OCI-LY1 (cell line): ENCODE data around the gene MAP1S.

ENCODE experiments used
- H2AFZ ChIP-seq: fragments of 200-600 bp; sonication (generic), shearing (Covaris generic); 2 replicates; pipeline ENCODE4 v1.6.0; 2014; ENCODE audit warnings: antibody characterized with exemption, mild to moderate bottlenecking, low read length
- H3F3A ChIP-seq: fragments of 200-600 bp; sonication (generic), shearing (Covaris generic); 2 replicates; pipeline ENCODE4 v1.6.0; 2014; ENCODE audit warnings: mild to moderate bottlenecking, antibody characterized with exemption, low read length, moderate library complexity; ENCODE audit not compliant: insufficient read depth
- H3K27ac ChIP-seq: fragments of 200-600 bp; sonication (generic); 2 replicates; pipeline ENCODE4 v1.5.1; 2014; ENCODE audit warnings: low read length, mixed run types, mild to moderate bottlenecking, low read depth; ENCODE audit not compliant: poor library complexity, severe bottlenecking
- H3K27me3 ChIP-seq: fragments of 200-600 bp; sonication (generic); 2 replicates; pipeline ENCODE4 v1.6.0; 2014; ENCODE audit warnings: antibody characterized with exemption, mild to moderate bottlenecking, low read length, moderate library complexity; ENCODE audit not compliant: insufficient read depth
- H3K36me3 ChIP-seq: fragments of 200-600 bp; sonication (generic); 2 replicates; pipeline ENCODE4 v1.6.1; 2014; ENCODE audit warnings: mild to moderate bottlenecking, antibody characterized with exemption, low read length, moderate library complexity, mixed read lengths; ENCODE audit not compliant: insufficient read depth
- H3K4me1 ChIP-seq: fragments of 200-600 bp; sonication (generic); 2 replicates; pipeline ENCODE4 v1.5.1; 2014; ENCODE audit warnings: mild to moderate bottlenecking, low read length, moderate library complexity; ENCODE audit not compliant: insufficient read depth, severe bottlenecking
- H3K4me2 ChIP-seq: fragments of 200-600 bp; sonication (generic), shearing (Covaris generic); 2 replicates; pipeline ENCODE4 v1.6.1; 2014; ENCODE audit warnings: low read length
- H3K4me3 ChIP-seq: fragments of 200-600 bp; sonication (generic); 2 replicates; pipeline ENCODE4 v1.5.1; 2014; ENCODE audit warnings: low read length, low read depth, mild to moderate bottlenecking, mixed read lengths; ENCODE audit not compliant: poor library complexity, severe bottlenecking
- H3K79me2 ChIP-seq: fragments of 200-600 bp; shearing (Covaris generic); 2 replicates; pipeline ENCODE4 v1.6.1; 2016; ENCODE audit warnings: mixed run types, low read length, mixed read lengths; ENCODE audit not compliant: insufficient read depth
- H3K9ac ChIP-seq: fragments of 200-600 bp; sonication (generic), shearing (Covaris generic); 2 replicates; pipeline ENCODE4 v1.6.1; 2014; ENCODE audit warnings: mild to moderate bottlenecking, low read length, mixed read lengths
- H3K9me2 ChIP-seq: fragments of 200-600 bp; sonication (generic), shearing (Covaris generic); 2 replicates; pipeline ENCODE4 v1.6.1; 2014; ENCODE audit warnings: low read depth, mild to moderate bottlenecking, low read length, mixed read lengths
- H3K9me3 ChIP-seq: fragments of 200-600 bp; shearing (Covaris generic); 2 replicates; pipeline ENCODE4 v1.6.1; 2014; ENCODE audit warnings: low read length, mixed read lengths
- H4K20me1 ChIP-seq: fragments of 200-600 bp; sonication (generic), shearing (Covaris generic); 2 replicates; pipeline ENCODE4 v1.6.0; 2016; ENCODE audit warnings: mild to moderate bottlenecking, low read length; ENCODE audit not compliant: insufficient read depth
- CTCF ChIP-seq: fragments of 200-600 bp; sonication (generic), shearing (Covaris generic); IDR thresholded peaks from 2 replicates; pipeline ENCODE4 v1.5.1; 2017; ENCODE audit warnings: mild to moderate bottlenecking, antibody characterized with exemption, low read length, moderate library complexity, mixed read lengths
- EZH2 ChIP-seq: fragments of 200-600 bp; sonication (generic), shearing (Covaris generic); IDR thresholded peaks from 2 replicates; pipeline ENCODE4 v1.8.0; 2017; ENCODE audit warnings: borderline replicate concordance, mixed run types, mild to moderate bottlenecking, antibody characterized with exemption, low read length, moderate library complexity, mixed read lengths

MAP1S gene

GRCh38 chr19:17726964-17727773, 7.9 kb downstream of the MAP1S start:
- Histone ChIP-seq H3K9me2 (no peaks in the 10 kb centered on the region), H3K9ac (no peak overlapping the region), H3F3A (no peaks in the 10 kb centered on the region), H3K79me2 (peaks cover 5% of the 10 kb centered on the region; the same call in 1 of the 2 replicates), H3K27me3 (no peaks in the 10 kb centered on the region), H4K20me1 (no peaks in the 10 kb centered on the region), H3K4me2 (no peak overlapping the region), H3K4me1 (no peaks in the 10 kb centered on the region), H3K27ac (no peak overlapping the region), H3K36me3 (peaks cover 77% of the 10 kb centered on the region), H3K9me3 (0 out of 2 replicates have a peak, but pooled peaks cover 4% of the 10 kb centered on the region), H2AFZ (no peak overlapping the region), H3K4me3 (no peak overlapping the region)
- TF ChIP-seq CTCF = no peak
- TF ChIP-seq EZH2 = no peak

- Histone ChIP-seq H3K27me3 (no peaks in the 10 kb centered on the region), H3K9me3 (0 out of 2 replicates have a peak, but pooled peaks cover 4% of the 10 kb centered on the region), H3K4me2 (no peak overlapping the region), H3K9ac (no peak overlapping the region), H3K36me3 (peaks cover 84% of the 10 kb centered on the region), H3F3A (no peaks in the 10 kb centered on the region), H3K9me2 (no peaks in the 10 kb centered on the region), H4K20me1 (no peaks in the 10 kb centered on the region), H3K4me1 (no peaks in the 10 kb centered on the region), H3K79me2 (peaks cover 5% of the 10 kb centered on the region; the same call in 1 of the 2 replicates), H2AFZ (no peak overlapping the region), H3K4me3 (no peak overlapping the region), H3K27ac (no peak overlapping the region)
- no peak for TF ChIP-seq EZH2
- no peak for TF ChIP-seq CTCF
These were observed 8.6 kb downstream of the MAP1S start for GRCh38 chr19:17727843-17728242.

GRCh38 chr19:17733127-17733526, 13.8 kb downstream of the MAP1S start:
- H3K9me2 ChIP-seq = no peaks in the 10 kb centered on the region
- H3K4me1 ChIP-seq = no peaks in the 10 kb centered on the region
- no peak for TF ChIP-seq CTCF
- no peak for TF ChIP-seq EZH2
- H3K9me3 ChIP-seq = 0 out of 2 replicates have a peak, but pooled peaks cover 4% of the 10 kb centered on the region
- no peaks in the 10 kb centered on the region for H4K20me1 ChIP-seq
- no peaks in the 10 kb centered on the region for H3K27me3 ChIP-seq
- no peak overlapping the region for H3K27ac ChIP-seq
- H3K9ac ChIP-seq = no peak overlapping the region
- peaks cover 67% of the 10 kb centered on the region for H3K36me3 ChIP-seq
- no peak overlapping the region for H3K4me2 ChIP-seq
- H3K79me2 ChIP-seq = peaks cover 5% of the 10 kb centered on the region; the same call in 1 of the 2 replicates
- no peak overlapping the region for H3K4me3 ChIP-seq
- H3F3A ChIP-seq = no peaks in the 10 kb centered on the region
- H2AFZ ChIP-seq = no peak overlapping the region
